GM18873 (cell line): ENCODE results near the gene NEURL3.

Experiments used
- ATAC-seq: cut with Tn5 transposase; IDR thresholded peaks from one replicate; pipeline ENCODE4 v1.9.1; 2021; ENCODE audit warnings: mild to moderate bottlenecking, moderate library complexity, moderate number of reproducible peaks; ENCODE audit not compliant: unreplicated experiment, low FRiP score

Gene NEURL3

DNA sequence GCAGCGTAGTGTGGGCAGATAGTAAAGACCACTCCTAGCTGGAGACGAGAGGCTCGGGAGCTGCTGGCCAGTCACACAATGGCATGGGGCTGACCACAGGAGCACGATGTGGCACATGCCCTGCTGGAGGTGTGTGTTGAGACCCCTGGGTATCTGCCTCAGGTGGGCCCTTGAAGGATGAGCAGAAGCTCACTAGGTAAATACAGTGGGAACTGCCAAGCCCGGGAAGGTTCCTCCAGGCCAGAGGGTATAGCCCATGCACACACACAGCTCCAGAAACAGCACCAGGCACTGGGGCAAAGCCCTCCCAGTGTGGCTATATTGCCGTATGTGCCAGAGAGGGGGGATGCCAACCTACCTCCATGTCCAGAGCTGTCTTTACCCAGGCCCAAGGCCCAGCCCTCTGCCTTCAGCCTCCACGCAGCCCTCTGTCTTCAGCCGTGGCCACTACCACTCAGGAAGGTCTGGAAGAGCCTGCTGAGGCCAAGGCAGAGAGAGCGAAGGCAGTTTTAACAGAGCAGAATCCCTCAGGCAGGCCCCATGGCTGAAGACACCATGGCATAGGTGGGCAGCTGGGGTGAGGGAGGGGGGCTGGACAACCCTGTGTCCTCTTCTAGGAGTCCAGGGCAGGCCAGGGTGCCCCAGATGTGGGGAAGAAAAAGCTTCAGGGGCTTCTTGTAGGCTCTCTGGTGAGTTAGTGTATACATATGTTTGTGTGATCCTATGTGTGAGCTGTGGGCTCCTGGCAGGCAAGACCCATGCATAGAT lies 24.4 kb upstream of the NEURL3 start:
- ATAC-seq = no peak

DNA sequence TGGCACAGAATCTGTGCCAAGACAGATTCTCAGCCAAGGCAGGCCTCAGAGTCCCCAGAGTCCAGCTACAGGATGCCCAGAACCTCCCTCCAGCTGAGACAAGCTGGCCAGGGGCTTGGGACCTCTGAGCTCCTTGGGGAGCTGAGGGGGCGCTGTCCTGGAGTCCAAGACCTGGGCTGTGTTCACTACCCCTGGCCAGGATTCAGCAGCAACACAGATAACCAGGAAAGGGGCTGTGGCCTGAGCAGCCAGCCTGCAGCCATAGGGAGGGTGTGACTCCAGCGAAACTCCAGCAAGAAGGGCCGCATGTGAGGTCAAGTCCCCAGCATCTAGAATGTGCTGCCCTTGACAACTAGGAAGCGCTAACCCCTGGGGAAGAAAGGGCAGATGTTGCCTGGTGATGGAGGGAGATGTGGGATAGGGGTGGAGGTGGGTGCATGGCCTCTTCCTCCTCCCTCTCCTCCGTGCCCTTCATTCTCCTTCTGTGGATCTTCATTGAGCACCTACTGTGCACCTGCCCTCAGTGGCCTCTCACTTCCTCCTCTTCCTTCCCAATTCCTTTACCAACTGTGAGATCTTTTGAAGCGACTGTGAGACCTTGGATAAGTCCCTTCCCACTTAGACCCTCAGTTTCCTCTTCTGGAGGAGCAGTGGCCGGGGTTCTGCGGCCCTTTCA lies 23.7 kb upstream of the NEURL3 start:
- no peak for ATAC-seq

GRCh38 chr2:96528006-96528699 lies 23.0 kb upstream of the NEURL3 start:
- no peak for ATAC-seq

DNA sequence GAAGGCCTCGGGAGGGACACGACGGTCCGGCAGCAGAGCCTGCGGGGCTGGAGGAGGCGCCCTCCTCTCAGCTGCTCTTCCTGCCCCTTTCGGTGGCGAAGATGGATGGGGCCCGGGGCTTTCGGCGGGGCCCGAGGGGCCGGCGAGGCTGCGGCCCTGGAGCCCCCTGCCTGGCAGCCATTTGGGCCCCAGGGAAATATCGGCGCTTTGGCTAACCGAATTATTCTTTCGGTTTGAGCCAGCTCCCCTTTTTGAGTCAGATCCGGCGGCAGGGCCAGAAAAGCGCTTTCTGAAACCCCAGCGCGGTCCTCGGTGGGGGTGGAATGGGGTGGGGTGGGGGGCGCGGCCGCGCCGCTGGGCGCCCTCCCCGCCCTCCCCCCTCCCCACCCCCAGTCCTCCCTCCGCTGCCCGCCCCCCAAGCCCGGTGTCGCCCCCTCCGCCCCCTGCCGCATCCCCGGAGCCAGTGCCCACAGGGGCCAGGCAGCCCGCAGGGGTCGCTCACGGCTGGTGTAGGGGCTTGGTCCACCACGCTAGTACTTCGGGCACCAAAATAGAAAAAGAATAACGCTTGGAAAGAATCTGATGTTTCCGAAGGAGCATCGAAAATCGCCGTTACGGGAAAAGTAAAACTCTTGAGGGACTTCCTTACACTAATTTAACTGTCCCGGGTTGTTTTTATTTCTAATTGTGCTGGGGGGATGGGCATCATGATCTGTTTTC lies 22.3 kb upstream of the NEURL3 start:
- no peak for ATAC-seq

DNA sequence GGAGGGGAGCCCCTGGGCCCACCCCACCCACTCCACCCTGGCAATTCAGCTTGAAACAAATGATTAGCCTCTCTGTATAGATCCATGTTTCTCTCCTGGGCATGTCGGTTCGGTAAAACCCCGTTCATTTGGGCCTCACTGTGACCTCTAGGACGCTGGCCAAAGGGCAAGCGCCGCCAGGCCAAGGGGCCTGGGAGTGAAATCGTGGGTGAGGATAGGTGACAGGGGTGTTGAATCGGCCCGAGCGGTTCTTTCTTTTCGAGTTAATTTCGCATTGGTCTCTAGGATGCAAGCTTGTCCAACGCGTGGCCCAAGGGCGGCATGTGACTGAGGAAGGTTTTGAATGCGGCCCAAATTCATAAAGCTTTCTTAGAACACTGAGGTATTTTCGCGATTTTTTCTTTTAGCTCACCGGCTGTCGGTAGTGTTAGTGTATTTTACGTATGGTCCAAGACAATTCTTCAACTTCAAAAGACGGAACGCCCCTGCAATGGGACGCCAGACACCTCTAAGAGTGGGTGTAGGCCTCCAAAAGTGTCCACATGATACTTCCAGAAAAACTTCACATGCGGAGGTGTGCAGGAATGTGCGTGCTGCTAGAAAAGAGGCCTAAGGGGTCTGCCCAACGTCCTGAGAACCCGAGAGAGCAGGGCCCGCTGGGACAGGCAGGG lies 21.6 kb upstream of the NEURL3 start:
- no peak for ATAC-seq

DNA sequence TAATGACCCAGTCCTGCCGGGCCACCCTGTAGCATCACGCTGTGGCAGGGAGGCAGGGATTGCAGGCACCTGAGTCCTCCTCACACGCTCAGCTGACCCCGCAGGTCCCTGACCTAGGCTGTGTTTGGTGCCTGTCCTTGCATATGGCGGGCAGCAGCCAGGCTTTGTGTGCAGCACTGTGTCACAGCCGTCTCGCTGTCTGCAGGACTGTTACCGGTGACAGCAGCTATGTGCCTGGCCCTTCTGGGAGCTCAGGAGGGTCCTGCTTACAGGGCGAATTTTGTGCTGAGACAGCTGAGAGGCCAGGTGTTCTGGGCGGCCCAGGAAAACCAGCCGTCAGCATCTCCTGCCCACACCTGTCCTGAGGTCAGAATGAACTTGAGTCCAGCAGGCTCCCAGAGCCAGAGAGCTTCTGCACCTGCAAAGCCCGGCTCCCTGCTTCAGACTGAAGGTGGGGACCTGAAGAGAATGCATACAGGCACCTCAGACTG lies 21.0 kb upstream of the NEURL3 start:
- ATAC-seq = no peak

DNA sequence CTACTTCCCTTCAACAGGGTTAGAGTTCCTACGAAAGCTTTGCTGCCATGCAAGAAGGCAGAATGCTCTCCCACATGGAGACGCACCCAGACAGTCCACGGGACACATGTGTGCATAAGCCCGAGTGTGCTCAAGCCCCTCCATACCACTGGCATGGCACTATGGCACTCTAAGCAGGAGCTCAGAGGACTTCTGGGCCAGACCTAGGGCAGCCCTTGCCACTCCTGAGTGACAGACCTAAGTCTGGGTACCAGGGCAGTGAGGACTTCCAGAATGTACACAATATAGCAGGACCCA lies 20.0 kb upstream of the NEURL3 start:
- ATAC-seq = no peak

GRCh38 chr2:96524482-96525210 lies 19.5 kb upstream of the NEURL3 start:
- ATAC-seq = no peak

DNA sequence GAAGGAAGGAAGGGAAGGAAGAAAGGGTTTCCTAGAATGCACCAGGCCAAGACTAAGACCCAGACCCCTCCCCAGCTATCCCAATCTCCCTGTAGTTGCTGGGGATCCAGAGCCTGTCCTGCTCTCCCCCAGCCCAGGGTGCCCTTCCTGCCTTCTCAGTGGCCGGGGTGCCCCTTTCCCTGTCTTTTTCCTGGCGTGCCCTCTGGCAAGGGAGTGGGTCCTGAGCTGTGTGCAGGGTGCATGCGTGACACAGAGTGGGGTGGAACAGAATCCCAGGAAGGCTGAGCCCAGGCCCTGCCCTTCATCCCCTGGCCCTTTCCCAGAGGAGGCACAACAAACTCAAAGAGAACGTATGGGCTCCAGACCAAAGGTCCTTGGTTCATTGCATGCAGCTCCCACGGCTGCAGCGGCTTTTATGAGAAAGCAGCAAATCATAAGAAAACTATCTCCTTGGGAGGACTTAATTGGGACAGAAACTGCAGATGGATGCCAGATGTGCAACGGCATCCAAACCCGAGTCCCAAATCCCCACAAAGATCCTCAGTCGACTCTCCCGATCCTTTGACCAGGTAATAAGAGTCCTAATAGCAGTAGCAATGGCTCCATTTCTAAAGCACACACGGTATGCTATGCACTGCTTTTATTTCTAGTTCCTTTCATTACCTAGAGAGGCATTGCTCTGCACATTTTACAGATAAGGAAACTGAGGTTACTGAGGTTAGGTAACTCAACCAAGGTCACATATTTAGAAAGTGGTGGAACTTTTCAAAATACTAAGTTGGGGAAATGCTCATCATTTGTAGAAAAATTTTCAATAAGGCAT lies 18.7 kb upstream of the NEURL3 start:
- no peak for ATAC-seq

DNA sequence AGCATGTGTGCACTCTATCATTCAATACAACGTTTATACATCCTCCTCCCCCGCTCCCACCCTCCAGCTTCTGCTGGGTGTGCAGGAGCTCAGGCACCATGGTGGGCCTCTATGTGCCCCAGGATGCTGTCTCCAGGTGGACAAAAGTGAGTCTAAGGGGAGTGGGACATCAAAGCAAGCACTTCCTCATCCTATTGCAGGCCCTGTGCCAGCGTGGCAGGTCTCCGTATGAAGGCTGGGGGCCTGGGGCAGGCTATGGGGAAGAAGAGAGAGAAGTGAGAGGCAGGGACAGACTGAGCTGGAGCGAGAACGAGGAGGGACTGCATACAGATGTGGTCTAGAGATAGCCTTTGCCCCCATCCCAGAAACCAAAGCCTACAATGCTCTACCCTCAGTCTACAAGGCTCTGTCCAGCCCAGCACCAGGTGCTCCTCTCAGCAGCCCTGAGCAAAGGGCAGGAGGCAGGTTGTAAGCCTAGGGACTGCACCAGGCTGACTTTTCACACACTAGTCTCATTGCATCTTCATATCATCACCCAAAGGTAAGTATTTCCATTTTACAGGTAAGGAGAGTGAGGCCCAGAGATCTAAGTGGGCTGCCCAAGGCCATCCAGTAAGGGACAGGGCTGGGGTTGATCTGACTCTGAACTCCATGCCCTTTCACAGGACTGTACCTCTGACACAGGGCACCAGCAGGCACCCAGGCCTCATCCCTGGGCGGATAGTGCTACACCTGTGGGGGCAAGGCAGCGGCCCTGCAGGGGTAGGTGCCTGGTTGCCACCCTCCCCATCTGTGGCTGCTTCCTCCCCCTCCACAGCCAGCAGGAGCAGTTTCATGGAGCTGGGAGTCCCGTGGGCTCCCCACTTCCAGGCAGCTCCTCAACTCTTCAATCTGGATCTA lies 17.4 kb upstream of the NEURL3 start:
- no peak for ATAC-seq

DNA sequence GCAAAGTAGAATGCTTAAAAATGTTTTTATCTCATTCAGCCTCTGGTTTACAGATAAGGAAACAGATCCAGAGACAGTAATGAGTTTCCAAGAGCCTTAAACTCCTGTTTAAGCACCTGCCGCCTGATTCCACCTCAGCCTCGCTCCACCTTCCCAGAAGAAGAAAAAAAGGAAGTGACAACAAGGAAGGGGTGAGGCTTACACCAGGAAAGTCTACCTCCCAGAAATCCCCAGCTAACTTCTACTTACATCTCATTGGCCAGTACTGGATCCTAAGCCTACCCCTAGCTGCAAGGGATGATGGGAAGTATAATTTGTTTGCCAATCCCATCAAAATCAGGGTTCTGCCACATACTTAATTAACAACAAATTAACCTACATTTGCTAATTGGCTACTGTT lies 16.1 kb upstream of the NEURL3 start:
- ATAC-seq = no peak

GRCh38 chr2:96520697-96521096 lies 15.5 kb upstream of the NEURL3 start:
- ATAC-seq = no peak

DNA sequence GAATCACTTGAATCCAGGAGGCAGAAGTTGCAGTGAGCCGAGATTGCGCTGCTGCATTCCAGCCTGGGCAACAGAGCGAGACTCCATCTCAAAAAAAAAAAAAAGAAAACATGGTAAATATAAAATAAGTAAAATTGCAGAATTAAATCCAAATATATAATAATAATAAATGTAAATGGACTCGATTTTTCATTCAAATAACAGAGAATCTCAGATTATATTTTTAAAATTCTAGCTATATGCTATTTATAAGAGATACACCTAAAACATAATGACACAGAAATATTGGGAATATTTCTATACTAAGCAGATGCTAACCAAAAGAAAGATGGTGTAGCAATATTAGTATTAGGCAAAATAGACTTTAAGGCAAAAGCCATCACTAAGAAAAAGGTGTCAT lies 15.1 kb upstream of the NEURL3 start:
- ATAC-seq = no peak

- no peak for ATAC-seq
Measured at GRCh38 chr2:96517079-96517478, 11.9 kb upstream of the NEURL3 start.

- ATAC-seq = no peak
Measured at GRCh38 chr2:96514521-96514920, 9.4 kb upstream of the NEURL3 start.

DNA sequence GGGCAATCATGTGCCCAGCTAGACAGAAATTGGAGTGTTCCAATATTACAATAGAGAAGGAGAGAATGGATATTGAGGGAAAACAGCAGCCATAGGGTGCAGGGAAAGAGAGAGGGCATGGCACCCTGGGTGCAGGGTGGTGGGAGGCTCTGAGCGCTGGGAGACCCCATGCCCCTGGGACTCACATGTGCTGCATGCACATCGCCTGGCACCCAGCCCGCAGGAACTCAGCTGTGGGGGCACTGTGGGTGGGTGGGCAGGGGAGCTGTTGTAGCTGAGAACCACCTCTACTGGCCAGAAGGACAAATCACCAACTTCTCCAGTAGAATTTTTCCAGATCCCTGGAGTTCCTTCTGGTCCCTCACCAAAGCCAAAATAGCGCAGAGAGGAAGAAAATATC lies 7.2 kb upstream of the NEURL3 start:
- no peak for ATAC-seq

- no peak for ATAC-seq
Measured at GRCh38 chr2:96511851-96512250, 6.7 kb upstream of the NEURL3 start.
